Endothelial cell of umbilical vein (primary cell): ENCODE results near the gene TBC1D16. TPM values are rescaled to one million over a fixed set of nuclear protein-coding genes. Genes with fewer than 3 reads are reported as not detected.

Experiments used
- BruUV-seq: library from RNA; stranded (reverse); fragments of 400-500 nt; replicated peaks from 2 replicates; lab custom pipeline; 2021; lab: Mats Ljungman, UMichigan
- CTCF ChIA-PET: fragments of 300-600, 350-600 bp; sonication (Branson Sonifier 250); formaldehyde crosslinking; loops from one replicate; lab custom pipeline; 2021; ENCODE audit warnings: antibody characterized with exemption, inconsistent platforms; lab: Charles Lee
- POLR2A ChIA-PET: fragments of 300-600, 350-600 bp; sonication (Branson Sonifier 250); formaldehyde crosslinking; loops from one replicate; lab custom pipeline; 2021; ENCODE audit warnings: antibody characterized with exemption, inconsistent platforms; lab: Charles Lee
- DNase-seq: peaks from one replicate; pipeline ENCODE4 v3.0.0-alpha.2; 2011; ENCODE audit warnings: low read depth, low spot score
- FAIRE-seq: peaks from 2 replicates; lab custom pipeline; 2011; peaks lifted over from hg19 to GRCh38; lab: Jason Lieb, UNC
- H2AFZ ChIP-seq: 2 replicates; pipeline ENCODE4 v1.6.0; 2012; ENCODE audit warnings: low read depth, low read length, control low read depth, inconsistent platforms
- H3K27ac ChIP-seq: 2 replicates; pipeline ENCODE4 v1.5.1; 2011; ENCODE audit warnings: low read depth, mild to moderate bottlenecking, control low read depth, low read length, moderate library complexity; ENCODE audit not compliant: insufficient read depth
- H3K27me3 ChIP-seq, 2 experiments: 2 replicates each; pipeline versions ENCODE4 v1.6.0 to v1.6.1; 2011; ENCODE audit warnings: low read length in 2 of 2, mixed read lengths in 1 of 2; ENCODE audit not compliant: control insufficient read depth in 2 of 2, insufficient read depth in 2 of 2
- H3K36me3 ChIP-seq, 2 experiments: 2 replicates in 1 of 2; 3 replicates in 1 of 2; pipeline ENCODE4 v1.5.1; 2011; ENCODE audit warnings: low read length in 2 of 2, mild to moderate bottlenecking in 1 of 2, moderate library complexity in 1 of 2; ENCODE audit not compliant: control insufficient read depth in 2 of 2, insufficient read depth in 2 of 2; ENCODE audit errors: extremely low read depth in 1 of 2
- H3K4me1 ChIP-seq: 3 replicates; pipeline ENCODE4 v1.5.1; 2011; ENCODE audit warnings: mild to moderate bottlenecking, low read length; ENCODE audit not compliant: control insufficient read depth, insufficient read depth; ENCODE audit errors: extremely low read depth
- H3K4me2 ChIP-seq: 2 replicates; pipeline ENCODE4 v1.6.1; 2011; ENCODE audit warnings: low read length, control low read depth, mixed read lengths; ENCODE audit not compliant: insufficient read depth
- H3K4me3 ChIP-seq, 3 experiments: fragments of 200-600 bp in 1 of 3; sonication (generic), shearing (Covaris generic) in 1 of 3; replicated peaks in 1 of 3; 2 replicates each; pipeline ENCODE4 v1.5.1; 2011 to 2016; ENCODE audit warnings: control low read depth in 3 of 3, low read length in 3 of 3, mild to moderate bottlenecking in 2 of 3, inconsistent platforms in 1 of 3, low read depth in 1 of 3, moderate library complexity in 1 of 3; ENCODE audit not compliant: insufficient read depth in 1 of 3
- H3K79me2 ChIP-seq: 2 replicates; pipeline ENCODE4 v1.6.0; 2012; ENCODE audit warnings: low read length, inconsistent platforms; ENCODE audit not compliant: control insufficient read depth, insufficient read depth
- H3K9ac ChIP-seq: replicated peaks from 2 replicates; pipeline ENCODE3; 2011; ENCODE audit warnings: low read length, control low read depth; ENCODE audit not compliant: insufficient read depth; ENCODE audit errors: extremely low read depth
- H3K9me1 ChIP-seq: replicated peaks from 3 replicates; pipeline ENCODE4 v1.6.0; 2011; ENCODE audit warnings: mild to moderate bottlenecking, low read length; ENCODE audit not compliant: control insufficient read depth, insufficient read depth; ENCODE audit errors: extremely low read depth
- H3K9me3 ChIP-seq: replicated peaks from 2 replicates; pipeline ENCODE4 v1.5.1; 2012; ENCODE audit warnings: low read length, inconsistent platforms; ENCODE audit not compliant: control insufficient read depth, insufficient read depth
- H4K20me1 ChIP-seq: replicated peaks from 2 replicates; pipeline ENCODE3; 2011; ENCODE audit warnings: mild to moderate bottlenecking, low read length; ENCODE audit not compliant: control insufficient read depth, insufficient read depth; ENCODE audit errors: extremely low read depth
- EZH2 ChIP-seq: IDR thresholded peaks from 2 replicates; pipeline ENCODE4 v1.6.1; 2012; ENCODE audit warnings: borderline replicate concordance, low read depth, mild to moderate bottlenecking, moderate library complexity, low read length, inconsistent platforms; ENCODE audit not compliant: severe bottlenecking
- FOS ChIP-seq: IDR thresholded peaks from 2 replicates; pipeline ENCODE4 v1.6.1; 2011; ENCODE audit warnings: mild to moderate bottlenecking, low read length, moderate library complexity, borderline replicate concordance; ENCODE audit not compliant: insufficient read depth
- GATA2 ChIP-seq: IDR thresholded peaks from 2 replicates; pipeline ENCODE4 v1.7.0; 2011; ENCODE audit warnings: low read depth, mild to moderate bottlenecking, moderate library complexity, mixed read lengths, low read length; ENCODE audit not compliant: insufficient read length, insufficient read depth
- JUN ChIP-seq: IDR thresholded peaks from 2 replicates; pipeline ENCODE4 v1.6.1; 2011; ENCODE audit warnings: borderline replicate concordance, low read depth; ENCODE audit not compliant: insufficient read length, insufficient read depth
- MYC ChIP-seq: IDR thresholded peaks from one replicate; pipeline ENCODE4 v1.6.1; 2011; ENCODE audit warnings: mild to moderate bottlenecking, low read depth, low read length
- POLR2A ChIP-seq: IDR thresholded peaks from 2 replicates; pipeline ENCODE4 v1.6.1; 2012; ENCODE audit warnings: low read depth, mild to moderate bottlenecking, control low read depth, low read length
- POLR2AphosphoS5 ChIP-seq: IDR thresholded peaks from 2 replicates; pipeline ENCODE4 v1.6.1; 2012; ENCODE audit warnings: low read depth, mild to moderate bottlenecking, control low read depth, low read length, moderate library complexity; ENCODE audit not compliant: insufficient read depth
- dilution Hi-C: fragments of 300-500 bp; cut with MboI; formaldehyde crosslinking; loops from one replicate; pipeline ENCODE4 v1.15.0; 2019; ENCODE audit warnings: low sequenced_read_pairs; ENCODE audit not compliant: extremely low pct_ligation_motif_present
- intact Hi-C: fragments of 100-400 bp; cut with micrococcal nuclease; formaldehyde crosslinking; loops from one replicate; pipeline ENCODE4 v1.10.0; 2022
- polyA plus RNA-seq, 4 experiments: library from polyadenylated mRNA; depleted of rRNA in 3 of 4; stranded (reverse) in 3 of 4; unstranded in 1 of 4; fragments of >200 nt; gene quantifications; 2 replicates each; pipeline versions ENCODE4 v1.2.1 to v1.2.3, GENCODE V29; 2011 to 2012; ENCODE audit warnings: missing spikeins in 1 of 4
- total RNA-seq: library from RNA; stranded (reverse); gene quantifications from 2 replicates; pipeline ENCODE4 v1.2.3, GENCODE V29; 2021
- TF ChIP-seq, protein P1 (sequence below), 2 donors: IDR thresholded peaks; 1 replicate in 1 of 2; 2 replicates in 1 of 2; pipeline ENCODE4 v1.5.1; 2011; ENCODE audit warnings: low read length in 2 of 2, mild to moderate bottlenecking in 2 of 2, moderate library complexity in 2 of 2, control low read depth in 1 of 2, inconsistent platforms in 1 of 2, low read depth in 1 of 2; ENCODE audit not compliant: insufficient read depth in 1 of 2; ENCODE audit errors: extremely low read depth in 1 of 2
- TF ChIP-seq, protein P2 (sequence below): IDR thresholded peaks from 2 replicates; pipeline ENCODE4 v1.6.1; 2011; ENCODE audit not compliant: insufficient read depth, insufficient read length

Gene TBC1D16
- total and polyA plus RNA-seq, 2 donors (not counting 3 experiments of a cell fraction or from before 2014, with no cell fraction given): 12.9 to 48.6 TPM

DNA sequence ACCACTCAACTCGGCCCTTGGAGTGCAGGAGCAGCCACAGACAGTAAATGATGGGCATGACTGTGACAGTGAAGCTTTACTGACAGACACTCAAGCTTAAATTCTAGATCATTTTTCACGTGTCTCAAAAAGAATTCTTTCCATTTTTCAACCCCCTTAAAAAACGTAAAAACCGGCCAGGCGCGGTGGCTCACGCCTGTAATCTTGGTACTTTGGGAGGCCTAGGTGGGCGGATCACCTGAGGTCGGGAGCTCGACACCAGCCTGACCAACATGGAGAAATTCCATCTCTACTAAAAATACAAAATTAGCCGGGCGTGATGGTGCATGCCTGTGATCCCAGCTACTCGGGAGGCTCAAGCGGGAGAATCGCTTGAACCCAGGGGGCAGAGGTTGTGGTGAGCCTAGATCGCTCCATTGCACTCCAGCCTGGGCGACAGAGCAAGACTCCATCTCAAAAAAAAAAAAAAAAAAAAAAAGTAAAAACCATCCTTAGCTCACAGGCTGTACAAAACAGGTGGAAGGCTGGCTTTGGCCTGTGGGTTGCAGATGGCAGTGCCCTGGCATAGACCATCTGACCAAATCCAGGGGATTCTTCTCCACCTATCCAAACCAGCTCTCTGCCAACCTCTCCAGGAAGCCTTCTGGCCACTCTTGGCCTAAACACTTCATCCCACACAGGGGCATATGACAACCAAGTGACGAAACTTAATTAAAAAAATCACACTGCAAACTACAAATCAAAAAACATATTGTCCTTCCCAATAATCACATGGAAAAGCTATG is 18.3 kb downstream of the TBC1D16 start:
- no peaks in the 10 kb centered on the region for H4K20me1 ChIP-seq
- peaks cover 8% of the 10 kb centered on the region for H3K79me2 ChIP-seq
- H3K36me3 ChIP-seq: peaks cover 0 to 8% of the 10 kb centered on the region in 2 experiments
- BruUV-seq: no TSS peak
- no peak overlapping the region for H3K4me3 ChIP-seq
- ChIA-PET POLR2A (no interaction called here), CTCF (interaction anchor here (1.0 to 2.7 kb wide), 7 partner anchors 9 to 271 kb away, joined by 3 to 21 read pairs (median 3); no protein-coding TSS in a partner anchor)
- dilution Hi-C loops (no loop called here), intact Hi-C loops (no loop called here)
- no peak for FAIRE-seq
- DNase-seq: no peak
- no peak for TF ChIP-seq FOS
- TF ChIP-seq GATA2: no peak
- TF ChIP-seq JUN: no peak
- no peak for TF ChIP-seq EZH2
- TF ChIP-seq, protein P1, sequence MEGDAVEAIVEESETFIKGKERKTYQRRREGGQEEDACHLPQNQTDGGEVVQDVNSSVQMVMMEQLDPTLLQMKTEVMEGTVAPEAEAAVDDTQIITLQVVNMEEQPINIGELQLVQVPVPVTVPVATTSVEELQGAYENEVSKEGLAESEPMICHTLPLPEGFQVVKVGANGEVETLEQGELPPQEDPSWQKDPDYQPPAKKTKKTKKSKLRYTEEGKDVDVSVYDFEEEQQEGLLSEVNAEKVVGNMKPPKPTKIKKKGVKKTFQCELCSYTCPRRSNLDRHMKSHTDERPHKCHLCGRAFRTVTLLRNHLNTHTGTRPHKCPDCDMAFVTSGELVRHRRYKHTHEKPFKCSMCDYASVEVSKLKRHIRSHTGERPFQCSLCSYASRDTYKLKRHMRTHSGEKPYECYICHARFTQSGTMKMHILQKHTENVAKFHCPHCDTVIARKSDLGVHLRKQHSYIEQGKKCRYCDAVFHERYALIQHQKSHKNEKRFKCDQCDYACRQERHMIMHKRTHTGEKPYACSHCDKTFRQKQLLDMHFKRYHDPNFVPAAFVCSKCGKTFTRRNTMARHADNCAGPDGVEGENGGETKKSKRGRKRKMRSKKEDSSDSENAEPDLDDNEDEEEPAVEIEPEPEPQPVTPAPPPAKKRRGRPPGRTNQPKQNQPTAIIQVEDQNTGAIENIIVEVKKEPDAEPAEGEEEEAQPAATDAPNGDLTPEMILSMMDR (IDR thresholded peaks at IDR 0.05; ENCODE audit: extremely low read depth in 1 of 2, insufficient read depth in 1 of 2, low read depth in 1 of 2, low read length in 2 of 2): no peak
- no peak for TF ChIP-seq MYC
- TF ChIP-seq POLR2A: no peak
- TF ChIP-seq, protein P2, sequence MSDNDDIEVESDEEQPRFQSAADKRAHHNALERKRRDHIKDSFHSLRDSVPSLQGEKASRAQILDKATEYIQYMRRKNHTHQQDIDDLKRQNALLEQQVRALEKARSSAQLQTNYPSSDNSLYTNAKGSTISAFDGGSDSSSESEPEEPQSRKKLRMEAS: no peak
- no peak for TF ChIP-seq POLR2AphosphoS5
- H3K27ac ChIP-seq: no peak overlapping the region
- no peaks in the 10 kb centered on the region for H3K27me3 ChIP-seq
- H3K4me1 ChIP-seq: no peaks in the 10 kb centered on the region
- no peak overlapping the region for H3K4me2 ChIP-seq
- H2AFZ ChIP-seq: no peak overlapping the region
- H3K9ac ChIP-seq: no peak overlapping the region
- H3K9me1 ChIP-seq: no peaks in the 10 kb centered on the region
- no peaks in the 10 kb centered on the region for H3K9me3 ChIP-seq
